H9 (cell line): ENCODE measurements around the gene HCN2. TPM values are rescaled to one million over a fixed set of nuclear protein-coding genes. Genes with fewer than 3 reads are reported as not detected.
A peak's percentile ranks its signal among the peaks of the same experiment; 100 is the strongest.

Experiments
- DNase-seq: peaks from one replicate; pipeline ENCODE4 v3.0.0-alpha.2; 2017
- H2AFZ ChIP-seq: one replicate; pipeline ENCODE4 v1.6.1; 2013; ENCODE audit warnings: mild to moderate bottlenecking, low read length, control low read depth, moderate library complexity
- H2AK5ac ChIP-seq: 2 replicates; pipeline ENCODE4 v1.6.1; 2013; ENCODE audit warnings: low read length, control low read depth, mixed read lengths; ENCODE audit not compliant: insufficient read length
- H2BK120ac ChIP-seq: one replicate; pipeline ENCODE4 v1.6.1; 2013; ENCODE audit warnings: low read depth, mild to moderate bottlenecking, low read length, control low read depth, inconsistent platforms; ENCODE audit not compliant: poor library complexity, severe bottlenecking
- H2BK12ac ChIP-seq: 2 replicates; pipeline ENCODE4 v1.6.1; 2013; ENCODE audit warnings: low read length, control low read depth, mixed read lengths, low read depth; ENCODE audit not compliant: insufficient read length
- H2BK15ac ChIP-seq: 2 replicates; pipeline ENCODE4 v1.6.1; 2013; ENCODE audit warnings: low read depth, low read length, control low read depth
- H2BK20ac ChIP-seq: one replicate; pipeline ENCODE4 v1.6.1; 2013; ENCODE audit warnings: low read depth, mild to moderate bottlenecking, low read length, control low read depth, inconsistent platforms; ENCODE audit not compliant: poor library complexity, severe bottlenecking
- H2BK5ac ChIP-seq: 2 replicates; pipeline ENCODE4 v1.6.1; 2013; ENCODE audit warnings: low read length, control low read depth, mixed read lengths; ENCODE audit not compliant: insufficient read length
- H3K14ac ChIP-seq: 2 replicates; pipeline ENCODE4 v1.6.1; 2013; ENCODE audit warnings: low read length, control low read depth; ENCODE audit not compliant: insufficient read depth
- H3K18ac ChIP-seq: 2 replicates; pipeline ENCODE4 v1.6.1; 2013; ENCODE audit warnings: low read depth, mild to moderate bottlenecking, mixed read lengths, low read length, control low read depth; ENCODE audit not compliant: insufficient read length
- H3K23ac ChIP-seq: 2 replicates; pipeline ENCODE4 v1.6.1; 2013; ENCODE audit warnings: low read length, control low read depth, mixed read lengths, low read depth; ENCODE audit not compliant: insufficient read length
- H3K23me2 ChIP-seq: 2 replicates; pipeline ENCODE4 v1.6.1; 2013; ENCODE audit warnings: low read depth, mild to moderate bottlenecking, mixed read lengths, low read length, control low read depth; ENCODE audit not compliant: insufficient read length, poor library complexity, severe bottlenecking
- H3K27ac ChIP-seq: 2 replicates; pipeline ENCODE4 v1.5.1; 2013; ENCODE audit warnings: low read length, control low read depth, mixed read lengths, low read depth; ENCODE audit not compliant: insufficient read length
- H3K27me3 ChIP-seq: 2 replicates; pipeline ENCODE4 v1.6.1; 2013; ENCODE audit warnings: low read length, control low read depth, inconsistent platforms; ENCODE audit not compliant: insufficient read depth
- H3K4ac ChIP-seq: 2 replicates; pipeline ENCODE4 v1.6.1; 2013; ENCODE audit warnings: low read depth, mild to moderate bottlenecking, control low read depth, inconsistent platforms, low read length, moderate library complexity
- H3K4me1 ChIP-seq: 2 replicates; pipeline ENCODE4 v1.6.1; 2013; ENCODE audit warnings: low read length, control low read depth, inconsistent platforms; ENCODE audit not compliant: insufficient read depth
- H3K4me2 ChIP-seq: 2 replicates; pipeline ENCODE4 v1.6.1; 2013; ENCODE audit warnings: low read length, control low read depth, mixed read lengths; ENCODE audit not compliant: insufficient read length, insufficient read depth
- H3K56ac ChIP-seq: 2 replicates; pipeline ENCODE4 v1.6.1; 2013; ENCODE audit warnings: low read depth, mild to moderate bottlenecking, mixed read lengths, low read length, control low read depth; ENCODE audit not compliant: insufficient read length
- H3K79me1 ChIP-seq: 2 replicates; pipeline ENCODE4 v1.6.1; 2013; ENCODE audit warnings: low read depth, mild to moderate bottlenecking, moderate library complexity, low read length, control low read depth, inconsistent platforms; ENCODE audit not compliant: insufficient read depth, poor library complexity, severe bottlenecking
- H3K79me2 ChIP-seq: 2 replicates; pipeline ENCODE4 v1.6.1; 2013; ENCODE audit warnings: low read length, control low read depth, inconsistent platforms; ENCODE audit not compliant: insufficient read depth
- H3K9ac ChIP-seq: 2 replicates; pipeline ENCODE4 v1.6.1; 2013; ENCODE audit warnings: low read length, control low read depth, mixed read lengths; ENCODE audit not compliant: insufficient read length; ENCODE audit errors: extremely low read depth
- H3K9me3 ChIP-seq: one replicate; pipeline ENCODE4 v1.6.1; 2013; ENCODE audit warnings: low read depth, low read length, inconsistent platforms; ENCODE audit not compliant: control insufficient read depth
- H3T11ph ChIP-seq: one replicate; pipeline ENCODE4 v1.6.1; 2013; ENCODE audit warnings: mild to moderate bottlenecking, low read length, control low read depth, inconsistent platforms
- H4K20me1 ChIP-seq: one replicate; pipeline ENCODE4 v1.6.1; 2013; ENCODE audit not compliant: control insufficient read depth, insufficient read length, insufficient read depth
- H4K5ac ChIP-seq: 2 replicates; pipeline ENCODE4 v1.6.1; 2013; ENCODE audit warnings: low read depth, mild to moderate bottlenecking, mixed read lengths, low read length, control low read depth; ENCODE audit not compliant: insufficient read length
- H4K8ac ChIP-seq: replicated peaks from 2 replicates; pipeline ENCODE4 v1.6.1; 2013; ENCODE audit warnings: low read length, control low read depth, mixed read lengths, low read depth; ENCODE audit not compliant: insufficient read length
- H4K91ac ChIP-seq: 2 replicates; pipeline ENCODE4 v1.6.1; 2013; ENCODE audit warnings: low read depth, mild to moderate bottlenecking, moderate library complexity, mixed read lengths, low read length, control low read depth; ENCODE audit not compliant: insufficient read length
- H3K27ac Mint-ChIP-seq, 3 experiments: 2 replicates in 2 of 3; 3 replicates in 1 of 3; pipeline ENCODE4 v1.8.0; 2020 to 2021; ENCODE audit warnings: mixed read lengths in 3 of 3, mild to moderate bottlenecking in 1 of 3, moderate library complexity in 1 of 3
- H3K27me3 Mint-ChIP-seq: 2 replicates; pipeline ENCODE4 v1.8.0; 2021; ENCODE audit warnings: low read depth, mild to moderate bottlenecking, moderate library complexity, mixed read lengths
- H3K36me3 Mint-ChIP-seq, 3 experiments: 2 replicates in 2 of 3; 3 replicates in 1 of 3; pipeline ENCODE4 v1.8.0; 2020 to 2021; ENCODE audit warnings: low read depth in 3 of 3, mixed read lengths in 3 of 3; ENCODE audit not compliant: insufficient read depth in 1 of 3
- H3K4me1 Mint-ChIP-seq, 2 experiments: 2 replicates each; pipeline ENCODE4 v1.8.0; 2020; ENCODE audit warnings: mixed read lengths in 2 of 2
- H3K4me3 Mint-ChIP-seq, 2 experiments: 2 replicates in 1 of 2; 3 replicates in 1 of 2; pipeline ENCODE4 v1.8.0; 2020 to 2021; ENCODE audit warnings: mild to moderate bottlenecking in 2 of 2, mixed read lengths in 2 of 2, moderate library complexity in 1 of 2
- H3K9me3 Mint-ChIP-seq, 2 experiments: 2 replicates in 1 of 2; 3 replicates in 1 of 2; pipeline ENCODE4 v1.8.0; 2020; ENCODE audit warnings: mild to moderate bottlenecking in 2 of 2, mixed read lengths in 2 of 2, moderate library complexity in 1 of 2
- WGBS: extraction: QIAGEN DNeasy Blood & Tissue Kit; methylation state at CpG from one replicate; pipeline ENCODE4 v1.1.7; 2013; ENCODE audit warnings: missing lambda C conversion rate, low lambda C conversion rate, mixed read lengths; ENCODE audit not compliant: insufficient read length; ENCODE audit errors: extremely low coverage; 5-methylcytosine and 5-hydroxymethylcytosine counted together
- total RNA-seq: library from RNA; stranded (reverse); gene quantifications from 2 replicates; pipeline ENCODE4 v1.2.1, GENCODE V29; 2021
- TF ChIP-seq, protein P1 (sequence below): fragments of 200-600 bp; sonication (generic); conservative IDR thresholded peaks from 3 replicates; pipeline ENCODE4 v1.8.0; 2021; ENCODE audit warnings: antibody characterized with exemption, mild to moderate bottlenecking

The HCN2 gene
- total RNA-seq, 1 experiment from 2014 or later, result 3.7 TPM

- Histone ChIP-seq H3K23me2 (no peaks in the 10 kb centered on the region), H2AK5ac (no peak overlapping the region), H3K23ac (no peak overlapping the region), H3K4ac (no peak overlapping the region), H3T11ph (no peak overlapping the region), H2BK120ac (no peak overlapping the region), H3K9me3 (no peaks in the 10 kb centered on the region), H2AFZ (no peak overlapping the region), H3K4me1 (no peaks in the 10 kb centered on the region), H2BK5ac (no peak overlapping the region), H3K27ac (no peak overlapping the region), H2BK12ac (no peak overlapping the region), H3K14ac (no peak overlapping the region), H3K79me1 (peaks cover 3% of the 10 kb centered on the region), H3K4me2 (no peak overlapping the region), H3K79me2 (no peaks in the 10 kb centered on the region; the same call in 1 of the 2 replicates), H4K91ac (no peak overlapping the region), H3K27me3 (peaks cover 1% of the 10 kb centered on the region; the same call in 1 of the 2 replicates), H4K20me1 (no peaks in the 10 kb centered on the region), H2BK20ac (no peak overlapping the region), H4K8ac (no peak overlapping the region), H3K56ac (no peak overlapping the region), H2BK15ac (no peak overlapping the region), H3K9ac (no peak overlapping the region), H3K18ac (no peak overlapping the region), H4K5ac (no peak overlapping the region)
- TF ChIP-seq, protein P1, sequence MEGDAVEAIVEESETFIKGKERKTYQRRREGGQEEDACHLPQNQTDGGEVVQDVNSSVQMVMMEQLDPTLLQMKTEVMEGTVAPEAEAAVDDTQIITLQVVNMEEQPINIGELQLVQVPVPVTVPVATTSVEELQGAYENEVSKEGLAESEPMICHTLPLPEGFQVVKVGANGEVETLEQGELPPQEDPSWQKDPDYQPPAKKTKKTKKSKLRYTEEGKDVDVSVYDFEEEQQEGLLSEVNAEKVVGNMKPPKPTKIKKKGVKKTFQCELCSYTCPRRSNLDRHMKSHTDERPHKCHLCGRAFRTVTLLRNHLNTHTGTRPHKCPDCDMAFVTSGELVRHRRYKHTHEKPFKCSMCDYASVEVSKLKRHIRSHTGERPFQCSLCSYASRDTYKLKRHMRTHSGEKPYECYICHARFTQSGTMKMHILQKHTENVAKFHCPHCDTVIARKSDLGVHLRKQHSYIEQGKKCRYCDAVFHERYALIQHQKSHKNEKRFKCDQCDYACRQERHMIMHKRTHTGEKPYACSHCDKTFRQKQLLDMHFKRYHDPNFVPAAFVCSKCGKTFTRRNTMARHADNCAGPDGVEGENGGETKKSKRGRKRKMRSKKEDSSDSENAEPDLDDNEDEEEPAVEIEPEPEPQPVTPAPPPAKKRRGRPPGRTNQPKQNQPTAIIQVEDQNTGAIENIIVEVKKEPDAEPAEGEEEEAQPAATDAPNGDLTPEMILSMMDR, result no peak
- no CpG with 5 or more reads among the region's 5 CpGs for WGBS
- Mint-ChIP-seq H3K9me3 (no peaks in the 10 kb centered on the region), H3K27ac (peak overlapping the region in 1 of 3 experiments; percentile 86; a peak in 2 of 7 replicates), H3K4me1 (peaks cover 4 to 9% of the 10 kb centered on the region in 2 experiments), H3K4me3 (no peak overlapping the region), H3K27me3 (peaks cover 10% of the 10 kb centered on the region), H3K36me3 (peaks cover 0 to 21% (median 20%) of the 10 kb centered on the region in 3 experiments; a peak in 5 of 7 replicates)
- DNase-seq, result no peak
Observed at GRCh38 chr19:583968-584239, 5.8 kb upstream of the HCN2 start.
